ENCODE measurements around the gene MPZL3. TPM values are rescaled to one million over a fixed set of nuclear protein-coding genes. Genes with fewer than 3 reads are reported as not detected.
A peak's percentile ranks its signal among the peaks of the same experiment; 100 is the strongest.

Gene MPZL3
- total and polyA plus RNA-seq, 12 donors: 1.7 to 4.2 (median 2.4) TPM

DNA sequence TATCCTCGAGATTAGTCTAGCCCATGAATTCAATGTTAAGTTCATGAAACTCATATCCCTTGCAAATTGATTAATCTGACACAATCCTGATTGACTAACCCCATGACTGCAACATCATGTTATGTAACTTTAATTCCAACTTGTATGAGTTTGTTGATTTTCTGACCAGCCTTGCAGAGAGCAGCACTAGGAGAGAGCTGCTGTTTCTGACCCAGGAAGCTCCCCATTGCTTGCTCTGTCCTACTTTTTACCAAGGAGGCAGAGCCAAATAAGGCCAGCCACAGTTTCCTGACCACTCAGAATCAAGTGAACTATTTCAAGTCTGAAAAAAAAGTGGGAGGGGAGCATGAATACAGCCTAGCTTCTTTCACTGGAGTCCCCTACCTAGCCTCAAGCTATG, 13.2 kb downstream of the MPZL3 start:
- peaks cover 0 to 13% (median 0%) of the 10 kb centered on the region in 9 donors for H3K36me3 ChIP-seq
- intact Hi-C loops (cut with DNase I): no loop called here
- H3K4me1 ChIP-seq: peaks cover 0 to 65% (median 19%) of the 10 kb centered on the region in 9 donors
- no peak for TF ChIP-seq CTCF (IDR thresholded peaks at IDR 0.05)
- ATAC-seq: no peak
- DNase-seq: no peak
- no peaks in the 10 kb centered on the region for H3K27me3 ChIP-seq
- peak overlapping the region in 3 of 10 donors; percentile 32 to 79 (median 47) for H3K27ac ChIP-seq
- H3K4me3 ChIP-seq: peak overlapping the region in 1 of 10 donors; percentile 34
- WGBS, 2 donors: 91 to 95% methylated on average over 1 of the region's 1 CpG
- H3K9me3 ChIP-seq: no peaks in the 10 kb centered on the region

GRCh38 chr11:118238421-118238820, 13.7 kb downstream of the MPZL3 start:
- Histone ChIP-seq H3K36me3 (peaks cover 0 to 14% (median 0%) of the 10 kb centered on the region in 9 donors), H3K4me3 (no peak overlapping the region), H3K4me1 (peaks cover 0 to 65% (median 19%) of the 10 kb centered on the region in 9 donors), H3K27ac (peak overlapping the region in 2 of 10 donors; percentile 32 to 79), H3K9me3 (no peaks in the 10 kb centered on the region), H3K27me3 (no peaks in the 10 kb centered on the region)
- TF ChIP-seq CTCF (IDR thresholded peaks at IDR 0.05): no peak
- intact Hi-C loops (cut with DNase I): no loop called here
- 91 to 96% methylated on average over 2 of the region's 2 CpGs for WGBS, 2 donors
- DNase-seq: no peak
- ATAC-seq: no peak

DNA sequence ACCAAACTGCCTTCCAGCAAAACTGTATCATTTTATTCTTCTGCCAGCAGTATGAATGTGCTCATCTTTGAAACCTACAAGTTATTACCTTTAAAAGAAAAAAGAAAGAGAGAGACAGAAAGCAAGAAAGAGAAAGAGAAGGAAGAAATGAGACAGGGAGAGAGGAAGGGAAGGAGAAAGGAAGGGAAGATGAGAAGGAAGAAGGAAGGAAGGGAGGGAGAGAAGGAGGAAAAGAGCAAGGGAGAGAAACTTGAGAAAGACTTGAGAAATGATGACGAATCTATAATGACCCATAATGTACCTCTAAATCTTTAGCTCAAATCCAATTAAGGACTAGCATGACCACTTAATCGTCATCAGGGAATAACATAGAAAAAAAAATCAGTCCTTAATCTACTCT, 16.0 kb downstream of the MPZL3 start:
- Histone ChIP-seq H3K9me3 (no peaks in the 10 kb centered on the region), H3K36me3 (peaks cover 0 to 26% (median 0%) of the 10 kb centered on the region in 9 donors), H3K27me3 (no peaks in the 10 kb centered on the region), H3K4me3 (no peak overlapping the region), H3K27ac (peak overlapping the region in 2 of 10 donors; percentile 59 to 82), H3K4me1 (peaks cover 0 to 56% (median 9%) of the 10 kb centered on the region in 9 donors)
- ATAC-seq (no peak), DNase-seq (no peak)
- no peak for TF ChIP-seq CTCF (IDR thresholded peaks at IDR 0.05)
- intact Hi-C loops (cut with DNase I): no loop called here
- WGBS, 2 donors: 73 to 88% methylated on average over 2 of the region's 2 CpGs

- peak overlapping the region in 6 of 10 donors; percentile 11 to 82 (median 71) for H3K27ac ChIP-seq
Measured at GRCh38 chr11:118234833-118235232, 17.3 kb downstream of the MPZL3 start.

More at GRCh38 chr11:118234833-118235232, 17.3 kb downstream of the MPZL3 start:
- H3K27me3 ChIP-seq: no peaks in the 10 kb centered on the region
- intact Hi-C loops (cut with DNase I): no loop called here
- TF ChIP-seq CTCF (IDR thresholded peaks at IDR 0.05): no peak
- DNase-seq (peak in 1 of 2 donors; percentile 16), ATAC-seq (peak; percentile 34 to 87 (median 78))
- H3K9me3 ChIP-seq: no peaks in the 10 kb centered on the region
- H3K36me3 ChIP-seq: peaks cover 0 to 26% (median 0%) of the 10 kb centered on the region in 9 donors
- 58 to 71% methylated on average over 5 of the region's 5 CpGs for WGBS, 2 donors
- no peak overlapping the region for H3K4me3 ChIP-seq
- H3K4me1 ChIP-seq: peaks cover 0 to 49% (median 5%) of the 10 kb centered on the region in 9 donors
